Skeletal muscle satellite cell (primary cell): ENCODE data around the gene RPS6KA2.
"Not testable (repeated sequence)": the region's sequence is repeated elsewhere in the genome, so short reads cannot be mapped to it uniquely, and the experiment has no call there.

Experiments used
- H3K27me3 ChIP-seq: 2 replicates; pipeline ENCODE4 v1.7.0; 2013; ENCODE audit warnings: low read length; ENCODE audit not compliant: control insufficient read depth, insufficient read depth
- H3K36me3 ChIP-seq: 2 replicates; pipeline ENCODE4 v1.7.0; 2013; ENCODE audit warnings: mild to moderate bottlenecking, control low read depth, low read length; ENCODE audit not compliant: insufficient read depth
- H3K4me1 ChIP-seq: 2 replicates; pipeline ENCODE4 v1.7.0; 2013; ENCODE audit warnings: low read length; ENCODE audit not compliant: control insufficient read depth, insufficient read depth
- H3K4me2 ChIP-seq: 2 replicates; pipeline ENCODE4 v1.7.0; 2013; ENCODE audit warnings: mild to moderate bottlenecking, low read length
- H3K4me3 ChIP-seq: 2 replicates; pipeline ENCODE4 v1.7.0; 2013; ENCODE audit warnings: low read length
- H3K9ac ChIP-seq: 2 replicates; pipeline ENCODE4 v1.7.0; 2013; ENCODE audit warnings: mild to moderate bottlenecking, low read depth, low read length, moderate library complexity
- H3K9me3 ChIP-seq: replicated peaks from 2 replicates; pipeline ENCODE4 v1.7.0; 2013; ENCODE audit warnings: mild to moderate bottlenecking, control low read depth, low read length

RPS6KA2 gene

DNA sequence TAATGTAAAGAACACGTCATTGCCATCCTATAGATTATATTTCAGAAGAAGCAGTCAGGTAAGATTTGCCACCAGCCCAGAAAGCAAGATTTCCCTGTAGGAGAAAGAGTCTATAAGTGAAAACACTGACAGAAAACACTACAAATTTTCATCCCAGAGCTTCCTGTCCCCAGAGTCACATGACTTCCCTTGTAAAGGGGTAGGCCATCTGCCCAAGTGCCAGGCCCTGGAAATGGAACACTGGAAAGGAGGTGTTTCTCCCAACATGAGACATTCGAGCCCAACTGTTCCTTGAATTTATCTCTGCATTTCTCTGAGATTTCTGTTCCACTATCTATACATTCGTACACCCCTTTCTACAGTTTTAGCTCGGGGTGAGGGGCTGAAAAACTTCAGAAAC lies 87.5 kb downstream of the RPS6KA2 start:
- Histone ChIP-seq H3K4me1 (peaks cover 31% of the 10 kb centered on the region), H3K4me3 (no peak overlapping the region), H3K9ac (no peak overlapping the region), H3K27me3 (no peaks in the 10 kb centered on the region), H3K4me2 (no peak overlapping the region), H3K36me3 (peaks cover 52% of the 10 kb centered on the region), H3K9me3 (no peaks in the 10 kb centered on the region)

GRCh38 chr6:166539011-166539385 lies 88.1 kb downstream of the RPS6KA2 start:
- H3K4me2 ChIP-seq, H3K4me3 ChIP-seq, H3K27me3 ChIP-seq, H3K9me3 ChIP-seq, H3K9ac ChIP-seq: not testable (repeated sequence)
- peaks cover 31% of the 10 kb centered on the region for H3K4me1 ChIP-seq
- H3K36me3 ChIP-seq, result peaks cover 52% of the 10 kb centered on the region

GRCh38 chr6:166538297-166539010 lies 88.6 kb downstream of the RPS6KA2 start:
- H3K36me3 ChIP-seq, result peaks cover 49% of the 10 kb centered on the region
- H3K27me3 ChIP-seq, result no peaks in the 10 kb centered on the region
- H3K9me3 ChIP-seq, result no peaks in the 10 kb centered on the region
- H3K9ac ChIP-seq, result no peak overlapping the region
- no peak overlapping the region for H3K4me2 ChIP-seq
- H3K4me3 ChIP-seq, result no peak overlapping the region
- H3K4me1 ChIP-seq, result peaks cover 31% of the 10 kb centered on the region

GRCh38 chr6:166534658-166535406 lies 92.2 kb downstream of the RPS6KA2 start:
- Histone ChIP-seq H3K27me3 (no peaks in the 10 kb centered on the region), H3K4me3 (no peak overlapping the region), H3K9ac (no peak overlapping the region), H3K9me3 (no peaks in the 10 kb centered on the region), H3K4me1 (no peaks in the 10 kb centered on the region), H3K36me3 (peaks cover 80% of the 10 kb centered on the region), H3K4me2 (no peak overlapping the region)

GRCh38 chr6:166533205-166533824 lies 93.7 kb downstream of the RPS6KA2 start:
- no peak overlapping the region for H3K4me3 ChIP-seq
- H3K4me2 ChIP-seq, result no peak overlapping the region
- H3K4me1 ChIP-seq, result no peaks in the 10 kb centered on the region
- no peaks in the 10 kb centered on the region for H3K27me3 ChIP-seq
- H3K9me3 ChIP-seq, result no peaks in the 10 kb centered on the region
- H3K9ac ChIP-seq, result no peak overlapping the region
- peaks cover 87% of the 10 kb centered on the region for H3K36me3 ChIP-seq

DNA sequence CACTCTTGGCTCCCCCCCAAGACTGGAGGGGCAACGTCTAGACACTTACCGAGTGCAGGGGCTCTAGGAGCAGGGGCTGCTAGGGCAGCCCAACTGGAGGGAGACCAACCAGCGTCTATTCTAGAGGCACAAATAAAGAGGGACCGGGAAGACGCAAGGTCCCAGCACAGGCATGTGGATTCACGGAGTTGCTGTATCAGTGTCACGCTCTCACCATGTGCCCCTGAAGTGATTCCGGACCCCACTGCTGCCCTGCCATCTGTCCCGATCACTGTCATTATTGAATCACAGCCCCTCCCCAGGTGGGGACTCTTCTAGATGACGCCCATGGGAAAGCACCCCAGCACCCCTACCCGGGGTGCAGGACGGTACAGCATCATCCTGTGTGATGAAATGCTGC lies 94.7 kb downstream of the RPS6KA2 start:
- Histone ChIP-seq H3K9ac (no peak overlapping the region), H3K27me3 (no peaks in the 10 kb centered on the region), H3K4me1 (no peaks in the 10 kb centered on the region), H3K4me3 (no peak overlapping the region), H3K9me3 (no peaks in the 10 kb centered on the region), H3K4me2 (no peak overlapping the region), H3K36me3 (peaks cover 81% of the 10 kb centered on the region)

- no peaks in the 10 kb centered on the region for H3K27me3 ChIP-seq
- H3K9ac ChIP-seq, result no peak overlapping the region
- H3K4me3 ChIP-seq, result no peak overlapping the region
- H3K4me1 ChIP-seq, result no peaks in the 10 kb centered on the region
- no peak overlapping the region for H3K4me2 ChIP-seq
- H3K9me3 ChIP-seq, result no peaks in the 10 kb centered on the region
- peaks cover 72% of the 10 kb centered on the region for H3K36me3 ChIP-seq
These were observed 96.6 kb downstream of the RPS6KA2 start for GRCh38 chr6:166530211-166531095.

DNA sequence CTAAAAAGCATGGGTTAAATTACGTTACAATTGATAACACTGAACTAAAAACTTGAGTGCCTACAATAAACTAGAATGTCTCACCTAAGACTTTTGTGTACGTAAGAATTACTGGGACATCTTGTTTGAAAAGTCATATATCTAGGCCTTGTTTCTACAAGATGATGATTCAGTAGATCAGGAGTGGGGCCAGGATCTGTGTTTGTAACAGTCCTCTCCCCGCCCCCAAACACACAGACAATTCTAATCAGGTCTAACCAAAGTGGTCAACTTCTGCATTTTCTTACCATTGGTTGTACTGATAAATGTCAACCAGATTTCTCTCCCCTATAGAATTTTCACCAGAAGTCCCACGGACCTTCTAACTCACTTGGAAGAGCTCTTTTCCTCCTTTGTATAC lies 97.5 kb downstream of the RPS6KA2 start:
- H3K36me3 ChIP-seq, result peaks cover 71% of the 10 kb centered on the region
- no peak overlapping the region for H3K4me3 ChIP-seq
- H3K4me1 ChIP-seq, result no peaks in the 10 kb centered on the region
- no peaks in the 10 kb centered on the region for H3K27me3 ChIP-seq
- H3K9me3 ChIP-seq, result no peaks in the 10 kb centered on the region
- no peak overlapping the region for H3K4me2 ChIP-seq
- no peak overlapping the region for H3K9ac ChIP-seq

DNA sequence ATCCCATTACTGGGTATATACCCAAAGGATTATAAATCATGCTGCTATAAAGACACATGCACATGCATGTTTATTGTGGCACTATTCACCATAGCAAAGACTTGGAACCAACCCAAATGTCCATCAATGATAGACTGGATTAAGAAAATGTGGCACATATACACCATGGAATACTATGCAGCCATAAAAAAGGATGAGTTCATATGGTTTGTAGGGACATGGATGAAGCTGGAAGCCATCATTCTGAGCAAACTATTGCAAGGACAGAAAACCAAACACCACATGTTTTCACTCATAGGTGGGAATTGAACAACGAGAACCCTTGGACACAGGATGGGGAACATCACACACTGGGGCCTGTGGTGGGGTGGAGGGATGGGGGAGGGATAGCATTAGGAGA lies 98.0 kb downstream of the RPS6KA2 start:
- H3K4me2 ChIP-seq, H3K4me3 ChIP-seq, H3K4me1 ChIP-seq, H3K9me3 ChIP-seq, H3K9ac ChIP-seq, H3K27me3 ChIP-seq: not testable (repeated sequence)
- peaks cover 72% of the 10 kb centered on the region for H3K36me3 ChIP-seq

DNA sequence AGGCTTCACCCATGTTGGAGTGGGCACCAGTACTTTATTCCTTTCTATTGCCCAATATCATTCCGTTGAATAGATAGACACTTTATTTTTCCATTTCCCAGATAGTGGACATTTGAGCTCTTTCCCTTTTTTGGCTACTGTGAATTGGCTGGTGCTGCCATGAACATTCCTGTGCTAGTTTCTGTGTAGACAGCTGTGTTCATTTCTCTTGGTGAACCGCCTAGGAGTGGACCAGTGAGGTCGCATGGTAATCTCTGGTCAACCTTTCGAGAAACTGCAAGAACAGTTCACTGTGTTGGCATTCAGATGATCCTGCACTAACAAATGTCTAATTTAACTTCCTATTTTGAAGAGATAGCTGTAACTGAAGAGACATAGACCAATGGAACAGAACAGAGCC lies 99.2 kb downstream of the RPS6KA2 start:
- H3K27me3 ChIP-seq, result no peaks in the 10 kb centered on the region
- H3K4me1 ChIP-seq, result no peaks in the 10 kb centered on the region
- no peak overlapping the region for H3K9ac ChIP-seq
- H3K36me3 ChIP-seq, result peaks cover 74% of the 10 kb centered on the region
- no peak overlapping the region for H3K4me2 ChIP-seq
- H3K9me3 ChIP-seq, result no peaks in the 10 kb centered on the region
- no peak overlapping the region for H3K4me3 ChIP-seq

GRCh38 chr6:166526937-166527336 lies 100.1 kb downstream of the RPS6KA2 start:
- Histone ChIP-seq H3K4me3 (no peak overlapping the region), H3K9me3 (no peaks in the 10 kb centered on the region), H3K9ac (no peak overlapping the region), H3K36me3 (peaks cover 74% of the 10 kb centered on the region), H3K27me3 (no peaks in the 10 kb centered on the region), H3K4me1 (no peaks in the 10 kb centered on the region), H3K4me2 (no peak overlapping the region)
